ENCODE data around the gene SLC17A9. TPM values are rescaled to one million over a fixed set of nuclear protein-coding genes. Genes with fewer than 3 reads are reported as not detected.

SLC17A9 gene
- total RNA-seq, 1 experiment from 2014 or later, result not detected

DNA sequence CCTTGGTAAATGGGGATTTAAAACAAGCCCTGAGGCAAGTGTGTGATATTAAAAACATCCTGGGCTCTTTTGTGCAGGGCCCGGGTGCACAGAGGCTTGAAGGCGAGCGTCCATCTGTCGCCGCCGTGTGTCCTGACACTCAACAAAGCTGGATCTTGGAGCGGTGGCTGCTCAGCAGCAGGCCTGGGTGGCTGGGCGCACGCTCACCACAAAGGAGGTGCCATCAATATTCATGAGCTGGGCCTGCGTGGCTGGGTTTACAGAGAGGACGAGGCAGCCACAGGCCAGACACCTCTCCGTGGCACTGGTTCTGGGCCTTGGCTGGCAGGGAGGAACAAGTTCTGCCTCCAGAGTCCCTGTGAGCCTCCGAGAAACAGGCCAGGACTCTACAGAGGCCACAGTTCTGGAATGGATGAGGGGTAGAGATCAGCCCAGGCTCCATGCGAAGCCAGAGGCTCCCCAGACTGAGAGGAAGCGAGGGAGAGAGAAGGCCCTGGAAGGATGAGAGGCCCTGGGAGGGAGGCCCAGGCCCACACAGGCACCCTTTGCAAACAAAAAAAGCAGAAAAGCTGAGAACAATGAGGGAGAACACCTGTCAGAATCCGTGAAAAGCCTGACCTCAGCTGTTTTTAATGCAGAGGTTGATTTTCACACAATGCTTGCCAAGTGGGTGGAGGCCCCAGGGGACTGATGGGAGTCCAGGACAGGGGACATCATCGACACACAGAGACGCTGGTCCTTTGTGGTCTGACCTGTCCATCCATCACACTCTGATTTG, 32.3 kb downstream of the SLC17A9 start:
- Histone ChIP-seq H3K27ac (ENCODE audit: low read length) (no peak overlapping the region), H3F3A (ENCODE audit: low read length, unreplicated experiment) (no peaks in the 10 kb centered on the region), H3K9ac (ENCODE audit: low read length) (no peak overlapping the region), H3K79me2 (ENCODE audit: low read length) (no peaks in the 10 kb centered on the region), H3K27me3 (ENCODE audit: low read length) (peaks cover 27% of the 10 kb centered on the region), H3K36me3 (ENCODE audit: low read depth, low read length) (no peaks in the 10 kb centered on the region), H4K20me1 (ENCODE audit: low read length) (no peaks in the 10 kb centered on the region), H3K4me3 (ENCODE audit: low read length) (no peak overlapping the region), H3K9me2 (replicated peaks; ENCODE audit: low read length) (no peaks in the 10 kb centered on the region), H3K4me1 (ENCODE audit: insufficient read depth, low read length) (no peaks in the 10 kb centered on the region), H3K4me2 (ENCODE audit: low read length) (no peak overlapping the region), H3K9me3 (ENCODE audit: low read length) (no peaks in the 10 kb centered on the region), H2AFZ (ENCODE audit: low read length) (no peak overlapping the region)
- no peak for TF ChIP-seq EZH2 (IDR thresholded peaks at IDR 0.05; ENCODE audit: low read length, unreplicated experiment)
- no peak for TF ChIP-seq EZH2phosphoT487 (IDR thresholded peaks at IDR 0.05; ENCODE audit: borderline replicate concordance, low read length)
- no peak for TF ChIP-seq CTCF (conservative IDR thresholded peaks at IDR 0.05; ENCODE audit: low read depth, low read length)
- BruUV-seq (replicated peaks), result no TSS peak
- CTCF ChIA-PET, result no interaction called here
- ATAC-seq, result no peak
- intact Hi-C loops (cut with micrococcal nuclease), result no loop called here
- POLR2A ChIA-PET (ENCODE audit: unreplicated experiment), result no interaction called here
- DNase-seq, result no peak

- Histone ChIP-seq H3K36me3 (ENCODE audit: low read depth, low read length) (no peaks in the 10 kb centered on the region), H3K4me1 (ENCODE audit: insufficient read depth, low read length) (no peaks in the 10 kb centered on the region), H3K27ac (ENCODE audit: low read length) (no peak overlapping the region), H3K27me3 (ENCODE audit: low read length) (peaks cover 22% of the 10 kb centered on the region), H3K9me2 (replicated peaks; ENCODE audit: low read length) (no peaks in the 10 kb centered on the region), H3F3A (ENCODE audit: low read length, unreplicated experiment) (no peaks in the 10 kb centered on the region), H3K9ac (ENCODE audit: low read length) (no peak overlapping the region), H2AFZ (ENCODE audit: low read length) (no peak overlapping the region), H3K4me3 (ENCODE audit: low read length) (no peak overlapping the region), H3K9me3 (ENCODE audit: low read length) (no peaks in the 10 kb centered on the region), H3K4me2 (ENCODE audit: low read length) (no peak overlapping the region), H4K20me1 (ENCODE audit: low read length) (no peaks in the 10 kb centered on the region), H3K79me2 (ENCODE audit: low read length) (no peaks in the 10 kb centered on the region)
- CTCF ChIA-PET, result interaction anchor here (0.7 kb wide), 1 partner anchor 13 kb away, joined by 3 read pairs; no protein-coding TSS in a partner anchor
- ATAC-seq (no peak), DNase-seq (no peak)
- TF ChIP-seq EZH2 (IDR thresholded peaks at IDR 0.05; ENCODE audit: low read length, unreplicated experiment) (no peak), CTCF (conservative IDR thresholded peaks at IDR 0.05; ENCODE audit: low read depth, low read length) (no peak), EZH2phosphoT487 (IDR thresholded peaks at IDR 0.05; ENCODE audit: borderline replicate concordance, low read length) (no peak)
- intact Hi-C loops (cut with micrococcal nuclease), result no loop called here
- BruUV-seq (replicated peaks), result no TSS peak
- POLR2A ChIA-PET (ENCODE audit: unreplicated experiment), result no interaction called here
Measured at GRCh38 chr20:62985444-62985778, 32.9 kb downstream of the SLC17A9 start.

- ChIA-PET CTCF (no interaction called here), POLR2A (ENCODE audit: unreplicated experiment) (no interaction called here)
- no peaks in the 10 kb centered on the region for H3F3A ChIP-seq (ENCODE audit: low read length, unreplicated experiment)
- H3K4me3 ChIP-seq (ENCODE audit: low read length), result no peak overlapping the region
- H4K20me1 ChIP-seq (ENCODE audit: low read length), result no peaks in the 10 kb centered on the region
- no TSS peak for BruUV-seq (replicated peaks)
- H3K36me3 ChIP-seq (ENCODE audit: low read depth, low read length), result no peaks in the 10 kb centered on the region
- H3K4me1 ChIP-seq (ENCODE audit: insufficient read depth, low read length), result no peaks in the 10 kb centered on the region
- H3K9me3 ChIP-seq (ENCODE audit: low read length), result no peaks in the 10 kb centered on the region
- ATAC-seq, result no peak
- no peak overlapping the region for H3K27ac ChIP-seq (ENCODE audit: low read length)
- no peaks in the 10 kb centered on the region for H3K9me2 ChIP-seq (replicated peaks; ENCODE audit: low read length)
- no peak overlapping the region for H2AFZ ChIP-seq (ENCODE audit: low read length)
- H3K4me2 ChIP-seq (ENCODE audit: low read length), result no peak overlapping the region
- H3K79me2 ChIP-seq (ENCODE audit: low read length), result no peaks in the 10 kb centered on the region
- intact Hi-C loops (cut with micrococcal nuclease), result no loop called here
- TF ChIP-seq CTCF (conservative IDR thresholded peaks at IDR 0.05; ENCODE audit: low read depth, low read length) (no peak), EZH2phosphoT487 (IDR thresholded peaks at IDR 0.05; ENCODE audit: borderline replicate concordance, low read length) (no peak)
- peaks cover 23% of the 10 kb centered on the region for H3K27me3 ChIP-seq (ENCODE audit: low read length)
- H3K9ac ChIP-seq (ENCODE audit: low read length), result no peak overlapping the region
- no peak for DNase-seq
Measured at GRCh38 chr20:62986257-62986800, 33.8 kb downstream of the SLC17A9 start.
